Natural killer cell (primary cell): ENCODE measurements around the gene NRG3. TPM values are rescaled to one million over a fixed set of nuclear protein-coding genes. Genes with fewer than 3 reads are reported as not detected.

Experiments
- ATAC-seq, 3 donors: fragments of 150-1000 bp in 2 of 3; fragments of 200-7000 bp in 1 of 3; cut with Tn5 transposase; 1 replicate in 1 of 3; 2 replicates in 2 of 3; pipeline ENCODE4 v1.10.0; 2021; ENCODE audit warnings: mild to moderate bottlenecking in 2 of 3, moderate library complexity in 2 of 3
- DNase-seq, 2 donors: peaks; one replicate each; pipeline versions ENCODE4 v3.0.0 to v3.0.0-alpha.2; 2013 to 2021; ENCODE audit warnings: mixed read lengths in 1 of 2
- H3K27ac ChIP-seq: one replicate; pipeline ENCODE4 v1.5.1; 2013; ENCODE audit warnings: mild to moderate bottlenecking, low read length
- H3K27me3 ChIP-seq: one replicate; pipeline ENCODE4 v1.6.1; 2013; ENCODE audit warnings: low read length; ENCODE audit not compliant: control insufficient read depth, insufficient read depth
- H3K36me3 ChIP-seq: one replicate; pipeline ENCODE4 v1.6.1; 2013; ENCODE audit warnings: low read length; ENCODE audit not compliant: control insufficient read depth, insufficient read depth
- H3K4me1 ChIP-seq: one replicate; pipeline ENCODE4 v1.6.1; 2013; ENCODE audit warnings: low read length; ENCODE audit not compliant: control insufficient read depth, insufficient read depth
- H3K4me3 ChIP-seq: one replicate; pipeline ENCODE4 v1.5.1; 2013; ENCODE audit warnings: low read length
- H3K9me3 ChIP-seq: one replicate; pipeline ENCODE4 v1.6.1; 2013; ENCODE audit warnings: low read length; ENCODE audit not compliant: control insufficient read depth, insufficient read depth
- H3K27ac Mint-ChIP-seq, 2 donors: one replicate each; pipeline ENCODE4 v1.8.0; 2022; ENCODE audit warnings: mild to moderate bottlenecking in 2 of 2, mixed read lengths in 2 of 2, moderate library complexity in 1 of 2
- H3K27me3 Mint-ChIP-seq, 2 donors: one replicate each; pipeline ENCODE4 v1.8.0; 2022; ENCODE audit warnings: low read depth in 2 of 2, mixed read lengths in 2 of 2
- H3K36me3 Mint-ChIP-seq: one replicate; pipeline ENCODE4 v1.8.0; 2022; ENCODE audit warnings: mixed read lengths
- H3K4me1 Mint-ChIP-seq, 2 donors: one replicate each; pipeline ENCODE4 v1.8.0; 2022; ENCODE audit warnings: mixed read lengths in 2 of 2
- H3K4me3 Mint-ChIP-seq: one replicate; pipeline ENCODE4 v1.8.0; 2022; ENCODE audit warnings: mild to moderate bottlenecking, moderate library complexity, mixed read lengths
- H3K9me3 Mint-ChIP-seq, 2 donors: one replicate each; pipeline ENCODE4 v1.8.0; 2022; ENCODE audit warnings: mixed read lengths in 2 of 2
- WGBS: methylation state at CpG from one replicate; pipeline ENCODE4 v1.1.7; 2013; ENCODE audit warnings: missing lambda C conversion rate; ENCODE audit not compliant: insufficient coverage; 5-methylcytosine and 5-hydroxymethylcytosine counted together
- intact Hi-C: fragments of 100-400 bp; cut with micrococcal nuclease; formaldehyde crosslinking; loops from one replicate; pipeline ENCODE4 v1.14.2; 2022
- total RNA-seq, 4 donors: library from RNA; stranded (reverse); fragments of 120-200 nt in 1 of 4; gene quantifications; one replicate each; pipeline versions ENCODE4 v1.2.3 to v1.2.4, GENCODE V29; 2013 to 2022
- TF ChIP-seq, protein P1 (sequence below): fragments of 200-600 bp; IDR thresholded peaks from one replicate; pipeline ENCODE4 v1.8.0; 2022; ENCODE audit warnings: antibody characterized with exemption

NRG3 gene
- total RNA-seq, 3 donors from 2014 or later (not counting 1 experiment from before 2014, with no cell fraction given) = not detected

DNA sequence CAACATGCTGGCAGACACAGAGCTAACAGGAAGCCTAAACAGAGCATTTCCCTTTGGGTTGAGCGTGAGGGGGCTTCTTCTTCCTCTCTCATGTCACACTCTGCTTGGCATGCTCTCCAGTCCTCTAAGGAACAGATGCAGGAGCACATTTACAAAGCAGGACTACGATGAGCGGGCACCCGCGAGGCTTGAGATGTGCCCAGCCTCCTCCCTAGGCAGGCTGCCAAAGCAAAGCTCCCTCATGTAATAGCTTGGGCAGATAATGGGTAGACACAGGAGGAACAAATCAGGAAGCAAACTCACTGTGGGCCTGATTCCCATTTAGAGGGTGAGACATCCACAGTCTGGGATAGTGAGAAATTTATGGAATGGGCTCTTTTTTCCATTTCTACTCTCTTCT is 519.1 kb downstream of the NRG3 start:
- Mint-ChIP-seq H3K36me3 (no peaks in the 10 kb centered on the region), H3K9me3 (peaks cover 12 to 14% of the 10 kb centered on the region in 2 donors), H3K4me3 (no peak overlapping the region), H3K27me3 (no peaks in the 10 kb centered on the region), H3K27ac (no peak overlapping the region), H3K4me1 (no peaks in the 10 kb centered on the region)
- intact Hi-C loops = no loop called here
- Histone ChIP-seq H3K4me3 (no peak overlapping the region), H3K27me3 (no peaks in the 10 kb centered on the region), H3K36me3 (no peaks in the 10 kb centered on the region), H3K4me1 (no peaks in the 10 kb centered on the region), H3K27ac (no peak overlapping the region), H3K9me3 (no peaks in the 10 kb centered on the region)
- WGBS = 80% methylated on average over 5 of the region's 5 CpGs
- TF ChIP-seq, protein P1, sequence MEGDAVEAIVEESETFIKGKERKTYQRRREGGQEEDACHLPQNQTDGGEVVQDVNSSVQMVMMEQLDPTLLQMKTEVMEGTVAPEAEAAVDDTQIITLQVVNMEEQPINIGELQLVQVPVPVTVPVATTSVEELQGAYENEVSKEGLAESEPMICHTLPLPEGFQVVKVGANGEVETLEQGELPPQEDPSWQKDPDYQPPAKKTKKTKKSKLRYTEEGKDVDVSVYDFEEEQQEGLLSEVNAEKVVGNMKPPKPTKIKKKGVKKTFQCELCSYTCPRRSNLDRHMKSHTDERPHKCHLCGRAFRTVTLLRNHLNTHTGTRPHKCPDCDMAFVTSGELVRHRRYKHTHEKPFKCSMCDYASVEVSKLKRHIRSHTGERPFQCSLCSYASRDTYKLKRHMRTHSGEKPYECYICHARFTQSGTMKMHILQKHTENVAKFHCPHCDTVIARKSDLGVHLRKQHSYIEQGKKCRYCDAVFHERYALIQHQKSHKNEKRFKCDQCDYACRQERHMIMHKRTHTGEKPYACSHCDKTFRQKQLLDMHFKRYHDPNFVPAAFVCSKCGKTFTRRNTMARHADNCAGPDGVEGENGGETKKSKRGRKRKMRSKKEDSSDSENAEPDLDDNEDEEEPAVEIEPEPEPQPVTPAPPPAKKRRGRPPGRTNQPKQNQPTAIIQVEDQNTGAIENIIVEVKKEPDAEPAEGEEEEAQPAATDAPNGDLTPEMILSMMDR = no peak
- ATAC-seq (no peak), DNase-seq (no peak)

DNA sequence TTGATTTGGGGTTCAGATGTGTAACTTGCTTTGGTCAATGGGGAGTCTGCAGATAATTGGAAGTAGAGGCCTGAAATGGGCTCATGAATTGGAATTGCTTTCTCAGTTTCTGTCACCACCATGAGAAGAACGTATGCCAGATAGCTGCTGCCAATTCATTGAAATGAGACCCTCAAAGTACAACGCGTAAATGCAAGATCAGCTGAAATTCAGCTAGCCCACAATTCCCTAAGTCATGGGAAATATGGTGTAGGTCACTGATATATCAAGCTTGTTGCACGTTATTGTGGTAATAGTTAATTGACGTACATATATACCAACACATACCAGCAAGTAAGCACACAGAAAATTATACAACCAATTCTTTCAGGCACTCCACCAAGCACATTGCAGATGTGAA is 520.0 kb downstream of the NRG3 start:
- no peak overlapping the region for H3K27ac Mint-ChIP-seq
- H3K27me3 Mint-ChIP-seq = no peaks in the 10 kb centered on the region
- no peaks in the 10 kb centered on the region for H3K9me3 ChIP-seq
- WGBS = 90% methylated on average over 3 of the region's 5 CpGs
- no peaks in the 10 kb centered on the region for H3K4me1 ChIP-seq
- H3K4me3 Mint-ChIP-seq = no peak overlapping the region
- H3K36me3 ChIP-seq = no peaks in the 10 kb centered on the region
- no peak for DNase-seq
- peaks cover 12 to 14% of the 10 kb centered on the region in 2 donors for H3K9me3 Mint-ChIP-seq
- TF ChIP-seq, protein P1 = no peak
- no peaks in the 10 kb centered on the region for H3K27me3 ChIP-seq
- no peak overlapping the region for H3K27ac ChIP-seq
- no peak for ATAC-seq
- no peak overlapping the region for H3K4me3 ChIP-seq
- intact Hi-C loops = no loop called here
- H3K36me3 Mint-ChIP-seq = no peaks in the 10 kb centered on the region
- H3K4me1 Mint-ChIP-seq = no peaks in the 10 kb centered on the region

DNA sequence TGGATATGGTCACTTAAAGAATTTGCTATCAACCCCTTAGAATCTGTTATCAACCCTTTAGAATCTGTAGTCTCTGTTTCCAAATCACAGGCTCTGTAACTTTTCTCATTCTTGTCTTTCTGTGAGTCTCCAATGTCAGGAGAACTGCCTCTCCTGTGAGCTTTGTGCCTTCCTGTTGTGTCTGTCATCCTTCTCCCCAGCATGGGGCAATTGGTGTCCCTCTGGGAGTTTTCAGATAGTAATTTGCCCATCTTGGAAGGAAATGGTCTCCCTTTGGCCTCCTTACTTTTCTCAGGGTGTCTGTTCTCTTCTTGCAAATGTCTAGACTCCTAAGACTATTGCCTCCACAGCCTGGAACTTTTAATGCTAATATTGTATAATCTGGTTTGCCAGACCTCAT is 521.9 kb downstream of the NRG3 start:
- Mint-ChIP-seq H3K27me3 (no peaks in the 10 kb centered on the region), H3K36me3 (no peaks in the 10 kb centered on the region), H3K4me1 (no peaks in the 10 kb centered on the region), H3K27ac (no peak overlapping the region), H3K4me3 (no peak overlapping the region), H3K9me3 (peaks cover 9 to 12% of the 10 kb centered on the region in 2 donors)
- TF ChIP-seq, protein P1 = no peak
- no peaks in the 10 kb centered on the region for H3K9me3 ChIP-seq
- no peak for ATAC-seq
- no peak overlapping the region for H3K27ac ChIP-seq
- no peaks in the 10 kb centered on the region for H3K36me3 ChIP-seq
- intact Hi-C loops = no loop called here
- DNase-seq = no peak
- H3K4me3 ChIP-seq = no peak overlapping the region
- no peaks in the 10 kb centered on the region for H3K27me3 ChIP-seq
- no peaks in the 10 kb centered on the region for H3K4me1 ChIP-seq

DNA sequence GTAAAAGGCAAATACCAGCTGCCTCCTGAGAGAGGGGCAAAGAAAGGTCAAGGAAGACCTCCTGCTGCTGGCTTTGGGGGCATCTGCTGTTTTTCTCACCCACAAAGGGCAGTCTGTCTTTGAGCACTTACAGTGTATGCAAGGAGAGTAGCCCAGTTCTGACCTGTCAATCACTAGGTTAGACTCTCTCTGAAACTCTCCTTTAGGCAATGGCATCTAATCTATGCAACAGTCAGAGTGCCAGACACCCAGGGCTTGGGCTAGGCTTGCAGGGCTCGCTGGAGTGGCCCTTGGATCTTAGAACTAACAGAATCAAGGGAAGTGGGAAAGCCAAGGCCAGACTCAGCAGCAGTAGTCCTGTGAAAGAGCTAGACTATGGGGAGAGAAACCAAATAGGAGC is 522.9 kb downstream of the NRG3 start:
- Histone ChIP-seq H3K36me3 (no peaks in the 10 kb centered on the region), H3K9me3 (no peaks in the 10 kb centered on the region), H3K27ac (no peak overlapping the region), H3K27me3 (no peaks in the 10 kb centered on the region), H3K4me3 (no peak overlapping the region), H3K4me1 (no peaks in the 10 kb centered on the region)
- Mint-ChIP-seq H3K4me3 (no peak overlapping the region), H3K27me3 (no peaks in the 10 kb centered on the region), H3K27ac (no peak overlapping the region), H3K9me3 (peaks cover 9 to 12% of the 10 kb centered on the region in 2 donors), H3K4me1 (no peaks in the 10 kb centered on the region), H3K36me3 (no peaks in the 10 kb centered on the region)
- DNase-seq = no peak
- 39% methylated on average over 1 of the region's 1 CpG for WGBS
- no peak for ATAC-seq
- intact Hi-C loops = no loop called here
- TF ChIP-seq, protein P1 = no peak
